RWPE1 (cell line): ENCODE measurements around the gene FCHO2.

Experiments
- CTCF ChIA-PET: fragments of 350-600 bp; sonication (Branson Sonifier 250); formaldehyde crosslinking; extraction: SDS; loops from one replicate; lab custom pipeline; 2021; lab: Yijun Ruan, JAX
- POLR2A ChIA-PET: fragments of 400-600 bp; formaldehyde crosslinking; extraction: SDS; loops from one replicate; lab custom pipeline; 2020; ENCODE audit warnings: antibody characterized with exemption; ENCODE audit not compliant: low non-redundant PET; lab: Yijun Ruan, JAX
- DNase-seq: peaks from one replicate; pipeline ENCODE4 v3.0.0; 2012; ENCODE audit warnings: low spot score
- H3K27ac ChIP-seq: fragments of 450-650 bp; 2 replicates; pipeline ENCODE4 v1.5.1; 2017
- CTCF ChIP-seq: fragments of 450-650 bp; conservative IDR thresholded peaks from 2 replicates; pipeline ENCODE4 v1.5.1; 2017; ENCODE audit warnings: low read depth, mild to moderate bottlenecking

Gene FCHO2

DNA sequence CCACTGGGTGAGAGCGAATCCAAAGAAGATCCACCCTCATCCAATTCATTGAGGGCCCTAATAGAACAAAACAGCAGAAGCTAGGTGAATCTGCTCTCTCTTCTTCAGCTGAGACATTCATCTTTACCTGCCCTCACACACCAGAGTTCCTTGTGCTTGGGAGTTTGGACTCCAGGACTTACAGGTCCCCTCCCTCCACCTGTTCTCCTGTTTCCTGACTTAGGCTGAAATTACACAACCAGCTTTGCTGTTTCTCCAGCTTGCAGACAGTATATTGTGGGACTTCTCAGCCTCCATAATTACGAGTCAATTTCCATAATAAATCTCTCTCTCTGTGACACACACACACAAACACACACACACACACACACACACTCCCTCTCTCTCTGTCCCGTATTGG, 183.6 kb downstream of the FCHO2 start:
- ChIA-PET CTCF (interaction anchor here (0.8 kb wide), 1 partner anchor 14 kb away, joined by 4 read pairs; no protein-coding TSS in a partner anchor), POLR2A (no interaction called here)
- no peak overlapping the region for H3K27ac ChIP-seq
- no peak for TF ChIP-seq CTCF
- no peak for DNase-seq
